Measurements from ENCODE around the gene CAMK2D. TPM values are rescaled to one million over a fixed set of nuclear protein-coding genes. Genes with fewer than 3 reads are reported as not detected.
"Not testable (repeated sequence)": the region's sequence is repeated elsewhere in the genome, so short reads cannot be mapped to it uniquely, and the experiment has no call there.

CAMK2D gene
- total RNA-seq, 1 donor from 2014 or later = 38.1 TPM

DNA sequence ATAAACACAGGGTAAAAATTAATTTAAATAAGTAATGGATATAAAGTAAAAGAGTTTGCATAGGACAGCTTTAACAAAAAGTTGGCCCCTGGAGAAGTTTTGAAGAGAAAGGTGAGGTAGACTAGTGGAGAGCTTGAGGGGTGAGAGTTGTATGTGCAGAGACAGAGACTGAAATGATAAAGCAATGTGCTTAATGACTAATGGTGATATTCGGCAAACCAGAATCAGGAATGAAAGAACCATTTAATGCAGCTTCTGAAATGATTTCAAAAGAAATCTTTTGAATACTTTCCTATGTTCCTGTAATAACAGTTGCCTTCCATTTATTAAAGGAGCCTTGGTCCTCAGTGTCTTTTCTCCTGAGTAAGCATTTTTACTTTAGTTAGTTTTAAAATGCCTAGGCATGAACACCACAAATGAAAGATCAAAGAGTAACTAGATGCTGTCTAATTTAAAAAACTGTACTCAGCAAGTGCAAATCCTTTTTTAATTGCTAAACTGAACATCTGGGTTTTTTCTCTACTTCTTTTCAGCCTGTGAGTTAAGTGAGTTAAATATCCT lies 28.5 kb downstream of the CAMK2D start:
- no peak for DNase-seq (ENCODE audit: low read depth in 2 of 2)

DNA sequence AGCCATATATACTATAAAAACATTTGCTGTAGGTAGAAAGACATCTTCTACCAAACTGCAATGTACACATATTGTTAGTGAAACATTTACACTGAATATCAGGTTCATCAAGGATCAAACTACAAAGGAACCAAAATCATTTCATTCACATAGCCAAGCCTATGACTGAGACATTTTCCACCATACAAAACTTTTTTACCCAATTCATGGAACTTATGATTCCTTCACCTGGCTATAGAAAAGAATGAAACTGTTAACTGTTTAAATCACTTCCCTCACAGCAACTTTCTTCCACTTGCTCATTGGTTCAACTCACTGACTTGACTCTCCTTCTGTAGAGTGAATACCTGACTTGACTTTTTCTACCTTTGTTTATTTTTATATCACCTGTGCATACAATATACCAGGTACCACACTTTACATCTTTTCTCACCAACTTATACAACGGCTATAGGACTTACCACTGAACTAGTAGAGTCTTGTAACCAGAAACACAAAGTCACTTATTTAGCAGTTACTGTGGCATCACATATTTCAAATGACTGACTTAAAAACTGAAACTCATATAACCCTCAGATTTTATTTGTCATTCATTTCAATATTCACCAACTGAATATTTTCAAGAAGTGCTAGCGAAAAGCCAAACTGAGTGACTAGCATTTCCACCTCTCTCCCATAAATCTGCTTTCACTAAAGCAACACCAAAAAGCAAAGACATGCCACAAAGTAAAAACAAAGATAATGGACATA lies 30.9 kb downstream of the CAMK2D start:
- DNase-seq (ENCODE audit: low read depth in 2 of 2) = no peak

DNA sequence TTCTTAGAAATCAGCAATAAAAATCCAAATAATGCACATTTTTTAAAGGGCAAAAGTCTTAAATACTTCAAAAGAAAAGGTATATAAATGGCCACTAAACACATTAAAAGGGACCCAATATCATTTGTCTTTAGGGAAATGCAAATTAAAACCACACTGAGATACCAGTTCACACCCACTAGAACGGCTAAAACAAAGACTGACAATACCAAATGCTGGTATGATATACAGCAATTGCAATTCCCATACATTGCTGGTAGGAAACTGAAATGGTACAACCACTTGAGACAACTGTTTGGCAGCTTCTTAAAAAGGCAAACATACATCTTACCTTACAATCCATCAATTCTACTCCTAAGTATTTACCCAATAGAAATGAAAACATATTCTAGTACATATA lies 33.7 kb downstream of the CAMK2D start:
- no peak for DNase-seq (ENCODE audit: low read depth in 2 of 2)

DNA sequence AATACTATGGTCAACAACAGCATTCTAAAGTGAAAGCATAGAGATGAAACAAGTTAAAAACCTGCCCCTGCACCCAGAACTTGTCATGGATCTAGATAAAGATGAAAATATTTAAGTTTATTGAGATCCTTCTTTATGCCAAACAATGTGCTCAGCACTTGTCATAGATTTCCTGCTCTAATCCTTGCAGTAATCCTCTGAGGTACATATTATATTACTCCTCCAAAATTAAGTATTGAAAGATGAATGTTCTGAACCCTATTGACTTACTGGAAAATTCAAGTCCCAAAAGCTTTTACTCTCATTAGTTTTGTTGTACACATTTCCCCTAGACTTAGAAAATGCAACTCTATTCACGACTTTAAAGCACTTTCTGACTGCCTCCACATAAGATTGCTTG lies 35.6 kb downstream of the CAMK2D start:
- DNase-seq (ENCODE audit: low read depth in 2 of 2) = no peak

DNA sequence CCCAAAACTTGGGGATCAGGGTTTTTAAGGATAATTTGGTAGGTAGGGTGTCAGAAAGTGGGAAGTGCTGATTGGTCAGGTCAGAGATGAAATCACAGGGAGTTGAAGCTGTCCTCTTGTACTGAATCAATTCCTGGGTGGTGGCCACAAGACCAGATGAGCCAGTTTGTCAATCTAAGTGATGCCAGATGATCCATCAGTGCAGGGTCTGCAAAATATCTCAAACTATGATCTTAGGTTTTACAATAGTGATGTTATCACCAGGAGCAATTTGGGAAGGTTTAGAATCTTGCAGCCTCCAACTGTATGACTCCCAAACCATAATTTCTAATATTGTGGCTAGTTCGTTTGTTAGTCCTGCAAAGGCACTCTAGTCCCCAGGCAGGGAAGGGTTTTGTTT lies 43.3 kb downstream of the CAMK2D start:
- no peak for DNase-seq (ENCODE audit: low read depth in 2 of 2)

DNA sequence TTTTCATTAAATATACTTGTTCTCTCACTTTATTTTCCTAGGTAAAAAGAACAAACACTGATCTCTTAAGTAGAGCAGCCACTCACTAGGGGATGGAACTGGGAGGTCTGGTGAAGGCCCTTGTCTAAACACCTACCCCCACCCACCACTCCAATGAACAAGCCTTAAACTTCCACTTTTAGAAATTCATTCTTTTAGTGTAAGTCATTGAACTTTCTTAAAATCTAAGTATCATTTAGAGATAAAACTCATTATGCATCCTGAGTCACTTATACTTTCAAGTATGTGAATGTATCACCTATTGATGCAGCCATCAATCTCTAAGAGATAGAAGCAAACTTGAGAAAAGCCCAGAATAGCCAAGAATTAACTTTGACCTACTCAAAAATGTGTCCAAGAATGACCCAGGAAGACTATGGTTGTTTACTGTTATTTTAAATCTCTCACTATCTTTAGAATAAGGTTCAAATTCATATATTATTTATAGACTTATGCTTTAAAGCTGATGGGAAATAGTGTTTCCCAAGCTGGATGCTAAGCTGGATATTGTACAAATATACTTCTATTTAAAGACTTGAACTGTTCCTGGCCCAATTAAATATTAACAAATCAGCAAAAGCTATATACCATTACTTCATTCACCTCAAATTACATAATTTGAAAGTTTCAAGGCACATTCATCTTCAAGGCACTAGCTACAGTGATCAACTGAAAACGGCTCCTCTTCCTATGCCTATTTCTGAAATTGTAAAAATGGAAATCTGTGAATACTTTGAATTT lies 49.5 kb downstream of the CAMK2D start:
- no peak for DNase-seq (ENCODE audit: low read depth in 2 of 2)

DNA sequence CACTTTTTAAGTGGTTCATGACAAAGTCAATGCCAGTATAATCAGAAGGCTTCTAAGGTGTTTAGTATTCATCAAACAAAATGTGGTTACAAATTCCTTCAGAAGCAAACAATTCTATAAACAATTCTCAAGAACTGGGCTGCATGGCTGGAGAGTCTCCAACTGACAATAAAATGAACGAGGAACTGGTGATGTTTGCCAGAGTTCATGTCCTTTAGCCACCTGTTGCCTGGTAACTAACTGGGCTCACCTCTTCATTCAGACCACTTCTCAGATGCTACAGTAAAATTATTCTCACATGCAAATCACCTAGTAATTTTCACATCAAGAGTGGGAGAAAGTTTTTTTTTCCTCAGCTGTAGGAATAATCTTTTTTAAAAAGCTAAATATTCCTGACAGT lies 53.3 kb downstream of the CAMK2D start:
- peak; percentile 2 to 12 for DNase-seq (ENCODE audit: low read depth in 2 of 2)

DNA sequence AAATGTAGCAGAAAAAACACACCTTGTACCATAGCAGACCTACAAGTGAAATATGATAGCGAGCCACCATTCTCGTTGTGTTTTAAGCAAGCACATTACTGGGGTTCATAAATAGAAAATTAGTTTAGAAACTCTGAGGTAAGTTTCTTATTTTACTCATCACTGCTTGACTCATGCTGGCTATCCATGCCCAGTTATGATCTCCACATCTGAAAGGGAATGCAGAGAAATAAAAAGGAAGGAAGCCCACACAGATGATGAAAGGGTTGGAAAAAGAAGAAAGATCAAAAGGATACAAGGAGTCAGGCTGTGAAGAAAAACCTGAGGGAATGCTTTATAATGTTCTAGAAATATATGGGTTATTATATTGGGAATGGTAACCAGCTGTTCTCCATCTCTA lies 54.5 kb downstream of the CAMK2D start:
- DNase-seq (ENCODE audit: low read depth in 2 of 2) = peak in 1 of 2 donors; percentile 27

DNA sequence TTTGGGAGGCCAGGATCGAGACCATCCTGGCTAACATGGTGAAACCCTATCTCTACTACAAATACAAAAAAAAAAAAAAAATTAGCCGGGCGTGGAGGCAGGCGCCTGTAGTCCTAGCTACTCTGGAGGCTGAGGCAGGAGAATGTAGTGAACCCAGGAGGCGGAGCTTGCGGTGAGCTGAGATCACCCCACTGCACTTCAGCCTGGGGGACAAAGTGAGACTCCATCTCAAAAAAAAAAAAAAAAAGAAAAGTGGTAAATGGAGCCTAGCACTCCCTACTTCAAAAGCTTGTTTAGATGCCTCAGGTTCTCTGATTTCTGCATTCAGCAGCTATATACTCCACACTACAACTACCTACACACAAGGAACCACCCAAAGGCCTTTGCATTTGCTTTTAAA lies 56.4 kb downstream of the CAMK2D start:
- not testable (repeated sequence) for DNase-seq (ENCODE audit: low read depth in 2 of 2)

DNA sequence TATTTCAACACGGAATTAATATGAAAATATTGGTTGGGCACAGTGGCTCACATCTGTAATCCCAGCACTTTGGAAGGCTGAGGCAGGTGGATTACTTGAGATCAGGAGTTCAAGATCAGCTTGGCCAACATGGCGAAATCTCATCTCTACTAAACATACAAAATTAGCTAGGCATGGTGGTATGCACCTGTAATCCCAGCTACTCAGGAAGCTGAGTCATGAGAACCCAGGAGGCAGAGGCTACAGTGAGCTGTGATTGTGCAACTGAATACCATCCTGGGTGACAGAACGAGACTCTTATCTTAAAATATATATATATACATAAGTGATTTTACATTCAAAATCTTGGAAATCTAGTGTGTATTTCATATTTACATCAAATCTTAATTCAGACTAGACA lies 58.9 kb downstream of the CAMK2D start:
- DNase-seq (ENCODE audit: low read depth in 2 of 2) = peak in 1 of 2 donors; percentile 23

DNA sequence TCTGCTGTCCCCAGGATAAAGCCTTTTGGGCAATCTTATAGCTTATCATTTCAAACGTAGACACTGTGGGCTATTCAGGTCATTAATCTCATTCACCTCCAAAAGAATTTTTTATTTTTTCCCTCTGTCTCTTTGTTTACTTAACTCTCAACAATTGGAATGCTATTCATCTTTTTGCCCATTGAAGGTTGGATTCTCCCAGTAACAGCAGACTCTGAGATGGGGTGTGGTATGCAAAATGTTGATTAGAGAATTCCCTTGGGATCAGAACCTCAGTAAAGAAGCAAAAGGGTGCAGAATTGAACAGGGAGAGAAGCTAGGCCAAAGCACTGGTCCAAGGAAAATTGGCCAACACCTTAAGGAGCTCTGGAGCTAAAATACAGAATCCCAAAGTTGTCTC lies 60.4 kb downstream of the CAMK2D start:
- DNase-seq (ENCODE audit: low read depth in 2 of 2) = no peak

DNA sequence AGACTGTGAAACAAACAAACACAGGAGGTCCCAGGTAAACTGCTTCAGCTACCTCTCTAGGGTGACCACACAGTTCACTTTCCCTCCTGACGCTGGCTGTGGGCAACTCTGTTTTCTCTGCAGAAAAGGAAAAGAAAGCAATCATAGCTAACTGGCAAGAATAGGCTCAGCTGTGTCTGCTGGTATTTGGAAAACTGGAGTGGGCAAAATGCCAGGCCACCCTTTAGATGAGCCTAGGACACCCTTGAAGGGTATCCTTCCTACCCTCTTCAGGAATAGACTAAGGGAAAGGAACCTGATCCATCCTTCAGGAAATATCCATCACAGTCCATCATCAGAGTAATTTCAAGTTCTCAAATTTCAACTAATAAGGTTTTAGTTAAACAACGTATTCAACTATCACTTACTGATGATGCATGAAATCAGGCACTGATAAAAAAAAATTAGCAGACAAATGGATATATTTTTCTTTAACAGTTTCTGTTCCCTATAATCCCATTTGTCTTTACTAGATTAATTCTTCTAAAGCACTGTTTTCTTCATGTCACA lies 60.9 kb downstream of the CAMK2D start:
- DNase-seq (ENCODE audit: low read depth in 2 of 2) = no peak

DNA sequence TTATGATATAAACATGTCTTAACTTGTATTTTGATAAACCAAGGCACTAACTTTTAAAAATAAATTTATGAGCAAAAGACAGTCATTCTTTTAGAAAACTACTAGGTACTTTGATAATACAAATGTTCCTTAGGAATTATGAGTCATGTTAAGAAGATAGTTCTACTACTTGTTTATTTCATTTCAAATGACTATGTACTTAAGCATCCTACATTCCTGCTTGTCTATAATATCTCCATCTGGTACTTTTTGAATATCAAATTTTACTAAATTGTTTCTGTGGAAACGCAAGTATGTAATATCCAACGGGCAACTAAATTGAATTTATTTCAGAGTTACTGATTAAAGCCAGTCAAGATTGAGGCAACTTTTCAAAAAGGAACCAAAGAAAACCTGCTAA lies 61.8 kb downstream of the CAMK2D start:
- no peak for DNase-seq (ENCODE audit: low read depth in 2 of 2)

DNA sequence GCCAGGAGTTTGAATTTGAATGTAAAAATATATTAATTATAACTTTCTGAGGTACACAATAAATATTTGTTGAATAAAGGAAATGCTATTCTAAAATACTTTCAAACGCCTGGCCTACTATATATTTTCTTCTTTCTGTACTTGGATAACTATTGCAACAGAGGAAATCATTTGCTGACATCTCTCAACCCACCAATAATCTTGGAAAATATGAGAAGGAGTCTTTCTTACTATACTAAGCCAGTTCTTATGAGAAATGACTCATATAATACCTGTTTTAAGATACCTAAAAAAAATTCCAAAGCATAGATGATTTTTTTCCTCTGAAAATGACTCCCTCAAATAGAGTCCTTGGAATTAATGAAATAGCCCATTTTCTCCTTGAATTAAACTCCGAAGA lies 64.1 kb downstream of the CAMK2D start:
- DNase-seq (ENCODE audit: low read depth in 2 of 2) = no peak

DNA sequence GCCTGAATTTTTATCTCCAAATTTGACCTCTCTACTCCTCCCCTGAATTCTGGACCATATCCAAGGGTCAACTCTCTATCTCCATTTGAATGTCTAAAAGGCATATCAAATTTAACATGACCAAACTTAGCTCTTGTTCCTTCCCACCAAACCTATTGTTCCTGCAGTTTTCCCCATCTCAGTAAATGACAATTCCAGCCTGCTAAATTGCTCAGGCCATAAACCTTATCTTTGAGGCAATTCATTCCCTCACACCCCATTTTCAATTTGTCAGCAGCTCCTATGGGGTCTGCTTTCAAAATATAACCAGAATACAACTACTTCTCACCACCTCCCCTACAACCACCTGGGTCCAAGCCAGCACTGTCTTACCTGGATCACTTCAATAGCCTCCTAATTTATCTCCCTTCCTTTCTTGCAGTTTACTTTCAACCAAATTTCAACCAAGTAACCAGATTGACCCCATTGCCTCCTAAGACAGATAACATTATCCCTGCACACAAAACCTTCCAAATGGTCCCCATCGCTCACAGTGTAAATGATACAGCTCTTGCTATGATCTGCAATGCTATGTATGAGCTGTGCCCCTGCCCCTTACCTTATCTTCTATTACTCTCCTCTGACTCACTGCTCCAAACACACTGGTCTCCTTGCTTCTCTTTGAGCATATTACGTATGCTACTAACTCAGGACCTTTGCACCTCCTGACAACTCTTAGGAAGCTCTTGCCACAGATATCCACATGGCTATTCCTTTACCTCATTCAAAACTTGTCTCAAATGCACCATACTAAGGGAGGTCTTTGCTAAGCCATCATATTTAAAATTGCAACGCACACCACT lies 66.0 kb downstream of the CAMK2D start:
- no peak for DNase-seq (ENCODE audit: low read depth in 2 of 2)

DNA sequence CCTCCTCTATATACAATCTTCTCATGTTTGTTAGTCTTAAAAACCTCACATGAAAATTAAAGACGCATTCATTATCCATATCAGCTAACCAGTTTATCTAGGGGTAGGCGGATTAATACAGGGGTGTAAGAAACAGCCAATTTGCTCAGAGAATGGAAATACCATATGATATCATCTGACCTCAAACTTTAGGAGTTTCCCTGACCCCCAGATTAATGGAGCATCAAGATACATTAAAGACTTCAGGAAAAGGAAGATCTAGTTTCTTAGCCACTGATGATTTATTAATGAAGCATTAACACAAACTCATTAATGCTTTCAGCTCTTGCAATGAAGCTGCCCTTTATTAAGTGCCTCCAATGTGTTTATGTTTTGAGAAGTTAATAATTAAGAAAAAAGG lies 67.5 kb downstream of the CAMK2D start:
- DNase-seq (ENCODE audit: low read depth in 2 of 2) = no peak

DNA sequence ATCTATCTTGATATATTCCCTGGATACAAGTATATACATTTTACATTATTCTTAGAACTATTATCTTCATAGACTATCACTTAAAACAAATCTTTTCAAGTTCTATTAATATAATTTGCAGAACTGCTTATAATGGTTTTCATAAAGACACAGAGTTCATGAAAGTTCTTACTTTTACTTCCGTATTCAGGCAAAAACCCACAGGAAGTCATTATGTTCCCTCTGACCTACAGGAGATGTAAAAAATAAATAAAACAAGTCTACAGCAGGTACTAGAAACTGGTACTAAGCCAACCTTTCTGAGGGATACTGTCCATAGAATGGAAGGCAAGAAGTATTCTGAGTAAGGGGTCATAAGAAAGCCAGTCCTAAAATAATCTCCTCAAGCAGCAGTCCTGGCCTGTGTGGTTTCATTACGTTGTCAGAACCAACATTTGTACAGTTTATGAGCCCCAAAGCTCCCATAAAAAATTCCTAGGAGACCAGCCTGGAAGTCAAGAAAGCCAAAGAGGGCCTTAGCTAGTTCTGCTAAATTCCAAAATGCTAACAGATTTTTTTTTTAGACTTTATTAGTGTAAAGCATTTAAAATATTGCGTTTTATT lies 68.6 kb downstream of the CAMK2D start:
- DNase-seq (ENCODE audit: low read depth in 2 of 2) = no peak

DNA sequence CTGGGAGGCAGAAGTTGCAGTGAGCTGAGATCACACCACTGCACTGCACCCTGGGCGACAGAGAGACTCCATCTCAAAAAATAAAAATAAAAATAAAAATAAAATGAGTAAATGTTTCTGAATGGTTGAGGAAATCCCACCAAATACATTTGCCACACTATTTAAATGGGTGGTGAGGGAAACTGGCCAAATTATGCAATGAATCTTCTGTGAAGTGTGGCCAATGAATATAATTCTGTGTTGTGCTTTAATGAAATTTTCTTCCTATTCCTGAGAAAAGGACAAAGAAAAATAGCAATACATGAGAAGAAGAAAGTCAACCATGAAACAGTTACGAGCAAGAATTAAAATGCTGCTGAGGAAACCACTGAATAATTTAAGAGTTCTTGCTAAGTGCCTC lies 69.9 kb downstream of the CAMK2D start:
- no peak for DNase-seq (ENCODE audit: low read depth in 2 of 2)

DNA sequence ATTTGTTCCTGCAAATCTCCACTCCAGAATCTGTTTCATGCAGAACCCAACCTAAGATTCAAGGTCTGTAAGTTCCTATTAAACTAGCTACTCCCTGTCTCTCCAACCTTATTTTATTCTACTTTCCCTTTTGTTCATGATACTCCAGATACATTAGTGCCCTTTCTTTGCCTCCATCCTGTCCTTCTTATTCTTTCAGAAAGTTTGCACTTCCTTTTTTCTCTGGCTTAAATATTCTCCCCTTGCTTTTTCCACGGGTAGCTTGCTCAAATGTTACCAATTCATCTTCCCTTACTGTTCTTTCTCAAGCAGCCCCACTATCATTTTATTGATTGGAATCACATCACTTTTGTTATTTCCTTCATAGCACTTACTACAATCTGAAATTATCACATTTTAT lies 72.1 kb downstream of the CAMK2D start:
- no peak for DNase-seq (ENCODE audit: low read depth in 2 of 2)

DNA sequence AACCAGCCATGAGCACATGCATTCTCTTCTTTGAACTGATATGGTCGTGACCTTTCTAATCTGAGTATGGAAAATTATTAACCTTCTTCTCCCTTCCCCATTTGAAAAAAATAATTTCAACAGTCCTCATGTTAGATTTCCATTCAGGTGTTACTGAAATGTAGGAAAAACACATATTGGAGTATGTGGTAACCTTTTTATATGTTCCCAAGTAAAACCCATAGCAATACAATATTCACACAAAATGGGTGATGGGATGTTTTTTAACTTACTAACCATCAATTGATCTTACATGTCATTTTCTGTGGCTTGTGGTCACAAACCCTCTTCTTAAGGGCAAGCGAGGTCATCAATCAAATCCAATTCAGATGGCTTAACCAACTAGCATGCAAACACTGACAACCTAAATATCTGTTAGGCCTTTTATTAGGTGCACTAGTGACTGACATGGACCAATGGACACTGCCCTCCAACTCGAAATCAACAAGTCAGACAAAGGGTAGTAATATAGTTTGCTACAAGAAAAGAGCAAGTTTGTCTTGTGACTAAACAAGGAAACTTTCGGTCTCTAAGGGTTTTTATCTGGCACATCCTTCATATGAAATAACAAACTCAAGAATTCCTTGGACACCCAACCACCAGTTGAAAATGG lies 74.3 kb downstream of the CAMK2D start:
- DNase-seq (ENCODE audit: low read depth in 2 of 2) = no peak

DNA sequence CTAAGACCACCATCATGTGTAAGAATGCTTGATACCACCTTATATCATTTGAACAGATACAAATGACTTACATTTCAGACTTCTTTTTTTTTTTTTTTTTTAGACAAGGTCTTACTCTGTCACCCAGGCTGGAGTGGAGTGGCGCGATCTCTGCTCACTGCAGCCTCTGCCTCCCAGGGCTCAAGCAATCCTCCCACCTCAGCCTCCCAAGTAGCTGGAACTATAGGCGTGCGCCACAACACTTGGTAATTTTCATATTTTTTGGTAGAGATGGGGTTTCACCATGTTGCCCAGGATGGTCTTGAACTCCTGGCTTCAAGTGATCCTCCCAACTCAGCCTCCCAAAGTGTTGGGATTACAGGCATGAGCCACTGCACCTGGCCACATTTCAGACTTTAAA lies 76.4 kb downstream of the CAMK2D start:
- DNase-seq (ENCODE audit: low read depth in 2 of 2) = not testable (repeated sequence)
